ENCODE results near the gene GALNS.

Gene GALNS

GRCh38 chr16:88804173-88804551 lies 52.6 kb downstream of the GALNS start:
- no peak overlapping the region for H3K27ac ChIP-seq
- no peaks in the 10 kb centered on the region for H3K79me2 ChIP-seq
- no peak for TF ChIP-seq CTCF (IDR thresholded peaks at IDR 0.05)
- H3K4me2 ChIP-seq (ENCODE audit: low read length), result peak overlapping the region; percentile 54
- peaks cover 3% of the 10 kb centered on the region for H3K4me1 ChIP-seq
- peak overlapping the region; percentile 24 for H3K4me3 ChIP-seq (ENCODE audit: low read depth, low read length)
- no peaks in the 10 kb centered on the region for H3K27me3 ChIP-seq (ENCODE audit: control insufficient read depth, insufficient read depth, low read length)
- H3K9ac ChIP-seq, result no peak overlapping the region
- no peaks in the 10 kb centered on the region for H3K36me3 ChIP-seq (ENCODE audit: control insufficient read depth, insufficient read depth, low read length)
- H3K9me3 ChIP-seq (ENCODE audit: control insufficient read depth, low read length), result no peaks in the 10 kb centered on the region
- H2AFZ ChIP-seq, result peak overlapping the region; percentile 40

- Histone ChIP-seq H3K9me3 (ENCODE audit: control insufficient read depth, low read length) (no peaks in the 10 kb centered on the region), H3K79me2 (no peaks in the 10 kb centered on the region), H3K27ac (no peak within 1 kb of the TSS), H3K9ac (no peak within 1 kb of the TSS), H3K4me3 (ENCODE audit: low read depth, low read length) (peak within 1 kb of the TSS; percentile 64), H3K4me1 (peaks cover 3% of the 10 kb centered on the region), H2AFZ (peak within 1 kb of the TSS; percentile 71), H3K27me3 (ENCODE audit: control insufficient read depth, insufficient read depth, low read length) (no peaks in the 10 kb centered on the region), H3K4me2 (ENCODE audit: low read length) (peak within 1 kb of the TSS; percentile 59), H3K36me3 (ENCODE audit: control insufficient read depth, insufficient read depth, low read length) (no peaks in the 10 kb centered on the region)
- no peak for TF ChIP-seq CTCF (IDR thresholded peaks at IDR 0.05)
Measured at GRCh38 chr16:88803264-88803987, 53.3 kb downstream of the GALNS start, which contains the start of gene CDT1. CDT1 (plus strand) TSS chr16:88803789; CDS start chr16:88803832, 43 bp downstream.

GRCh38 chr16:88800277-88800592 lies 56.5 kb downstream of the GALNS start:
- H2AFZ ChIP-seq, result no peak overlapping the region
- TF ChIP-seq CTCF (IDR thresholded peaks at IDR 0.05), result no peak
- no peak overlapping the region for H3K4me2 ChIP-seq (ENCODE audit: low read length)
- no peaks in the 10 kb centered on the region for H3K36me3 ChIP-seq (ENCODE audit: control insufficient read depth, insufficient read depth, low read length)
- no peak overlapping the region for H3K9ac ChIP-seq
- peaks cover 3% of the 10 kb centered on the region for H3K4me1 ChIP-seq
- H3K27me3 ChIP-seq (ENCODE audit: control insufficient read depth, insufficient read depth, low read length), result no peaks in the 10 kb centered on the region
- H3K9me3 ChIP-seq (ENCODE audit: control insufficient read depth, low read length), result no peaks in the 10 kb centered on the region
- H3K4me3 ChIP-seq (ENCODE audit: low read depth, low read length), result no peak overlapping the region
- H3K79me2 ChIP-seq, result no peaks in the 10 kb centered on the region
- H3K27ac ChIP-seq, result no peak overlapping the region

GRCh38 chr16:88799569-88800276 lies 57.0 kb downstream of the GALNS start:
- Histone ChIP-seq H3K9me3 (ENCODE audit: control insufficient read depth, low read length) (no peaks in the 10 kb centered on the region), H3K4me3 (ENCODE audit: low read depth, low read length) (no peak overlapping the region), H3K27me3 (ENCODE audit: control insufficient read depth, insufficient read depth, low read length) (no peaks in the 10 kb centered on the region), H3K9ac (no peak overlapping the region), H2AFZ (no peak overlapping the region), H3K4me1 (peaks cover 3% of the 10 kb centered on the region), H3K4me2 (ENCODE audit: low read length) (no peak overlapping the region), H3K27ac (no peak overlapping the region), H3K79me2 (no peaks in the 10 kb centered on the region), H3K36me3 (ENCODE audit: control insufficient read depth, insufficient read depth, low read length) (no peaks in the 10 kb centered on the region)
- no peak for TF ChIP-seq CTCF (IDR thresholded peaks at IDR 0.05)

Data from parathyroid adenoma (tissue), 2 donors.